Superior temporal gyrus (tissue), 1 donor: ENCODE measurements around the gene CAPNS2.
A peak's percentile ranks its signal among the peaks of the same experiment; 100 is the strongest.

Experiments used
- DNase-seq: peaks from one replicate; pipeline ENCODE4 v3.0.0-alpha.2; 2016; ENCODE audit errors: extremely low spot score

CAPNS2 gene

GRCh38 chr16:55566432-55567175 is at the start of gene CAPNS2:
Gene CAPNS2, plus strand, starts transcription at chr16:55566684. Its CDS starts 73 bp downstream, at chr16:55566757.
- no peak for DNase-seq

GRCh38 chr16:55521792-55522191 is 44.7 kb upstream of the CAPNS2 start:
- no peak for DNase-seq

GRCh38 chr16:55526441-55526840 is 40.0 kb upstream of the CAPNS2 start:
- no peak for DNase-seq

DNA sequence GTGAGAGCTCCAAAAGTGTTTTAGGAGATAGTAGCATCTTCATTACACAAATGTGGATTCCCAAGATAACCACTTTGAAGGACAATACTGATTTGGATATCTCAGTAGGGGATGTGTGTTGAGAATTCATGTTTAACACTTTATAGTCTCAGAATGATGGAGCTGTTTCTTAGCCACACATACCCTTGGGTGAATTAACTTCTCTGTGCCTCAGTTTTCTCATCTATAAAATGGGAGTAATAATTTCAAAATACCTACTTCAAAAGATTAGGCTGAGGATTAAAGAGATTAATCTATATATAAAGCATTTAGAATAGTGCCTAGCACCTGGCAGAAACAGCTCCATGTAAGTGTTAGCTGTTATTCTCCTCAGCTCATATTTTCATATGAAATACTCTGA is 38.6 kb upstream of the CAPNS2 start:
- no peak for DNase-seq

DNA sequence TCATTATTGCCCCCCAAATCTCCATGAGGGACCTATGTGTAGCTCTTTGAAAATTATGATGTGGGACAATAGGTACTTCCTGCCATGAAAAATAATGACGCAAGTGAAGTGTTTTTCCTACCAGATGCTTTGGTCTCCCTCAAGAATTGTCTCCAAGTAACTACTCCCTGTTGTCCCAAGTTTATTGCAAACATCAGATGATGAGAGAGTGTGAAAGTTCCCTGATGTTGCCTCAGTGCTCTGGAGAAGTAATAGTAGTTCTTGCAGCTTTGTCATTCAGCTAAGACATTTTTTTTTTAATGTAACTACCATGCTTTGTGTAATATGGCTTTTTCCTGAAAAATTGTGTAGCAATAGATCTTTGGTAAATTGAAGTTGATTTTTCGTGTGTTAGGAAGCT is 37.5 kb upstream of the CAPNS2 start:
- no peak for DNase-seq

DNA sequence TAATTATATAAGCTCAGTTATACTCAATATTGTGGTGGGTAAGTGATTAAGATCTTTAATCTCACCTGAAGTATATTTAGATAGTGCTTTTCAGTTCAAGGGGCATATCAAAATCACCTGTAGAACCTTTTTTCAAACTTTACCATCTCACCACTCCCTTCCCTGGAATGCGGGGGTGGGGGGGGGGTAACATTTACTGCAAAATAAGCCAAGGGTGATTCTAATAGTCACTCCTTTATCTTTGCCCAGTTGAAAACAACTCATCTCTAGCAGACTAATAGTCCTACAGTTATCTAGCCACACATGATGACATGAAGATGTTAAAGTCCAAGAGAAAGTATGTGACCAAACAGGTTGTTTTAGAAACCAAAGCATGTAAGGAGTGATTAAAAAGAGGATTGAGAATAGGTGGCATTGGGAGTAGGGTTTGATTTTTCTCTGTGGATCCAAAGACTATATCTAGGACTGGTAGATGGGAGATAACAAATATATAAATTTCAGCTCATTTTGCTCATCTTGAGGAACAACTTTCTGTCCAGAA is 36.1 kb upstream of the CAPNS2 start:
- DNase-seq, result no peak

GRCh38 chr16:55532227-55532626 is 34.3 kb upstream of the CAPNS2 start:
- DNase-seq, result no peak

- DNase-seq, result peak; percentile 28
Observed at GRCh38 chr16:55534756-55535155, 31.7 kb upstream of the CAPNS2 start.

DNA sequence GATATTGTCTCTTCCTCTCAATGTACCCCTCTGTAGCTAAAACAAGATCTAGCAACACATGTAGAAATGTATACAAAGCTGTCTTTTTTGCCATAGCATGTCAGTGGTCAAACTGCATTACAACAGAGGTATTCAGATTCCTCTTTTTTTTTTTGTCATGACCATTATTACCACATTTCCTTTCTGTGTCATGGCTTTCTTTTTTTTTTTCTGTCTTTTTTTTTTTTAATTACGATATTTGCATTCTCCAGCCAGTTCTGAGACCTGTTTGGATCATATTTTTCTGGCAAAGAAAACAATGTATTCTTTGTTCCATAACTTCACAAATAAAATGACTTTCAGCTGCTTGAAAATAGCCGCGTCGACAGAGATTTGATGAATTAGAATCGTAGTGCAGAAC is 27.4 kb upstream of the CAPNS2 start:
- DNase-seq, result peak; percentile 34

GRCh38 chr16:55539488-55539887 is 27.0 kb upstream of the CAPNS2 start:
- no peak for DNase-seq

DNA sequence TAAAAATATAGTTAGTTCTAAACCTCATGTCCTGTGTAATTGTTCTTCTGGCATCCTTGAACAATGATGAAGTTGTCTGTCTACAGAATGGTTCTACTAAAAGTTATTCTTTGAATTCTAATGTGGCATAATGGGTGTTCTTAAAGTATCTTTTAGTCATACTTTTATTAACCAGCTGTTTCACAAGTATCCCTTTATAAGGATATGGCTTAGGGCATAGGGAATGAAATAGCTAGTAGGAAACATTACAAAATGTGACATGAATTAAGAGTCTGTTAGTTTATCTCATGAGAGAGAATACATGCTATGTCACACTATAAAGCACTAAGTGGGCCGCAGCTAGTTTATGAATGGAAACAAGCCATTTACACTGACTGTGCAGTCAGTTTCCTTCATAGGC is 26.3 kb upstream of the CAPNS2 start:
- no peak for DNase-seq

- no peak for DNase-seq
Observed at GRCh38 chr16:55542459-55543082, 23.9 kb upstream of the CAPNS2 start.

DNA sequence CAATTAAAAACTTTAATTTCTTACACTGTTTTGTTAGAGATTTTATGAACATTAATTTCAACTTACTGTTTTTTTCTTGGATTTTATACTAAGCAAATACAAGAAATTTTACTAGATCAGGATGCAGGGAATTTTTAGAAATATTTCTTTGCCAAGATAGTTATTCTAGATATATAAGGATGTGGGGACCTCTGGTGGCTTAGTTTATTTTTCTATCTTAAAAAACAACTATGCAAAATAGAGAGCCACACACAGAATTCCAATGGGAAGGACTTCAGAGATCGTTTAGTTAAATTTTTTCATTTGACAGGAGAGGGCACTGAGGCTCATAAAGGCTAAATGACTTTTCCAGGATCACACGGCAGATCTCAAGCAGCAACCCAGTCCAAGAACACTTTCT is 23.0 kb upstream of the CAPNS2 start:
- peak; percentile 89 for DNase-seq

DNA sequence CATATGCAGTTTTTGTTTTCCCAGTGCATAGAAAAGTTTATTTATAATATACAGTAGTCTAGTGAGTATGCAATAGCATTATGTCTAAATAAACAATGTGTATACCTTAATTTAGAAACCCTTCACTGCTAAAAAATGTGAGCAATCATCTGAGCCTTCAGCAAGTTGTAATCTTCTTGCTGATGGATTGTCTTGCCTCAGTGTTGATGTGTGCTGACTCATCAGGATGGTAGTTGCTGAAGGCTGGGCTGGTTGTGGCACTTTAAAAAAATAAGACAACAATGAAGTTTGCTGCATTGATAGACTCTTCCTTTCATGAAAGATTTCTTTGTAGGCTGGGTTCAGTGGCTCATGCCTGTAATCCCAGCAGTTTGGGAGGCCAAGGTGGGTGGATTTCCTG is 13.9 kb upstream of the CAPNS2 start:
- no peak for DNase-seq

- DNase-seq, result no peak
Observed at GRCh38 chr16:55555436-55555835, 11.0 kb upstream of the CAPNS2 start.

DNA sequence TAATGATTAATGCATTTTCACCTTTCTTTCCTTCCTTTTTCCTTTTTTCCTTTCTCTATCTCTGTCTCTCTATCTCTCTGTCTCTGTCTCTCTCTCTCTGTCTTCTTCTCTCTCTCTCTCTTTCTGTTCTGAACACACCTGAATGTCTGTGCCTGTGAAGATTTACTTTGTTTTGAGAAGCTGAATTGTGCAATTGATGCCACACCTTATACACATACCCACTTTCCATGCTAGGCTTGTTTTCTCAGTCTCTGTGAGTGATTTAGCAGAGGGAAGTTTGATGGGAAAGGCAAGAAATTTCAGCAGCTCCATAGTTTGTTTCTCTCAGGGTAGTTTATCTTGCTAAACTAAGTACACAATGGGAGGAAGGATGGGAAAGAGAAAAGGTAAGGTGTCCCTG is 9.3 kb upstream of the CAPNS2 start:
- no peak for DNase-seq

DNA sequence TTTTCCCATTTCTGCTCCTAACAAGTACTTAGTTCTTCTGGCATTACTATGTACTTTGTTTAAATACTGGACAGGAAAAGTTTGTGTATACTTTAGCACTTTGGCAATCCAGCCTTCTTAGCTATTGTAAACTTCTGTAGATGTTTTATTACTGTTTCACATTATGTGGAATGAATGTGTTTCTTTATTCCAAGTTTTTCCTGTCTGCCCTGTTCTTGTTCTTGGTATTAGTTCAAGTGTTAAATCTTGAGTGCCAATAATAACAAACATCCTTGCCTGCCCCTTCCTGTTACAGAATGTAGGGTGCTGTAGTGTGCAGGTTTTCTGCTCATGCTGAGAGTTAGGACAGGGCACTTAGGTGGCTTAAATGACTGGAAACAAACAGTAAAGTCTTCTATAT is 7.3 kb upstream of the CAPNS2 start:
- no peak for DNase-seq

GRCh38 chr16:55559933-55560516 is 6.5 kb upstream of the CAPNS2 start:
- no peak for DNase-seq

DNA sequence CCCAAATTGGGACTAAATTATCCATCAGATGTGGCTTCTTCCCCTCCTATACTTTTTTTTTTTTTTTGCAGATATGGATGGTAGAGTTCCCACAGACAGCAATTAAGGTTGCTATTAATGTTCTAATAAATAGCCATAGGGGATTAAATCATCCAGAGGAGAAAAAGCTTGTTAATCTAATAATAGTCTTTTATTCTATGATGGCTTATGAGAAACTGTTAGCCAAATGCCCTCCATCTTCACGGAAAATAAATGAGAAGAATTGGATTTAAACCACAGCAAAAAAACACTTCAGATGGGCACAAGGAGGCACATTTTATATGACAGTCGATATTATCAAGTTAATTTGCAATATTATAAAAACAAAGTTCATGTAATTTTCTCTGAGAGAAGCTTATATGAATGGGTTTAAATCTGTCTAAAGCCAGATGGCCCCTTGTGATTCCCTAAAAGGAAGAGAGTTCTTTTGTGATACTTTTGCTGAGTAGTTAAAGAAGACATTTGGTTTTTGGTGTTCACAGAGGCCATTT is 5.1 kb upstream of the CAPNS2 start:
- no peak for DNase-seq

DNA sequence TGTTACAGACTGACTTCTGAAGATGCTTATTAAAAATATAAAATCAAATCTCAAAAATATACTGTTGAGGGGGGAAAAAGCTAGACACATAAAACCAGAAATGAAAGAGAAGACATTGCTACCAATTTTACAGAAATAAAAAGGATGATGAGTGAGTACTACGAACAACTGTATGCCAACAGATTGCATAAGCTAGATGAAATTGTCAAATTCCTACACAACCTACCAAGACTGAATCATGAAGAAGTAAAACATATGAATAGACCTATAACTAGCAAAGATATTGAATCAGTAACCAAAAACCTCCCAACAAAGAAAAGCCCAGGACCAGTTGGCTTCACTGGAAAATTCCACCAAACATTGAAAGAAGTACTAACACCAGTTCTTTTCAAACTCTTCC is 3.5 kb upstream of the CAPNS2 start:
- DNase-seq, result no peak

DNA sequence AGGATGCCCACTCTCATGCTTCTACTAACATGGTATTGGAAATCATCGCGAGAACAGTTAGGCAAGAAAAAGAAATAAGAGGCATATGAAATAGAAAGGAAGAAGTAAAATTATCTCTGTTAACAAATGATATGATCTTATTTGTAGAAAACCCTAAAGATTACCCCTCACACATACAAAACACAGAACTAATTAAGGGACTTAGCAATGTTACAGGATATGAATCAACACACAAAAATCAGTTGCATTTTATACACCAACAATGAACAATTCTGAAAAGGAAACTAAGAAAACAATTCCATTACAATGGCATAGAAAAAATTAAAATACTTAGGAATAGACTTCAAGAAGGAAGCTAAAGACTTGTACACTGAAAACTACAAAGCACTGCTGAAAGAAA is 2.7 kb upstream of the CAPNS2 start:
- DNase-seq, result no peak

DNA sequence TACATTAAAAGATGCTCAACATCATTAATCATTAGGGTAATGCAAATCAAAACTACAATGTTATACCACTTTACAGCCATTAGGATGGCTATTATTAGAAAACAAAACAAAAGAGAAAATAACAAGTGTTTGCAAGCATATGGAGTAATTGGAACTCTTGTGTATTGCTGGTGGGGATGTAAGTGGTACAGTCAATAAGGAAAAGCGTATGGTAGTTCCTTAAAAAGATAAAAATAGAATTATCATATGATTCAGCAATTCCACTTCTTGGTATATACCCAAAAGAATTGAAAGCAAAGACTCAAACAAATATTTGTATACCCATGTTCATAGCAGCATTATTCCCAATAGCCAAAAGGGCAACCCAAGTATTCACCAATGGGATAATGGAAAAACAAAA is 1.4 kb upstream of the CAPNS2 start:
- no peak for DNase-seq

- DNase-seq, result no peak
Observed at GRCh38 chr16:55567382-55567781, 898 bp downstream of the CAPNS2 start.
